CD4-positive, alpha-beta memory T cell (primary cell): ENCODE data around the gene ITGB1BP1. TPM values are rescaled to one million over a fixed set of nuclear protein-coding genes. Genes with fewer than 3 reads are reported as not detected.

Experiments used
- CTCF ChIA-PET: fragments of 350-600 bp; sonication (Branson Sonifier 250); formaldehyde crosslinking; loops from one replicate; lab custom pipeline; 2021; ENCODE audit warnings: inconsistent platforms; ENCODE audit not compliant: partially characterized antibody; lab: Charles Lee
- POLR2A ChIA-PET: fragments of 350-600 bp; sonication (Branson Sonifier 250); formaldehyde crosslinking; loops from one replicate; lab custom pipeline; 2021; ENCODE audit not compliant: partially characterized antibody; lab: Charles Lee
- DNase-seq, 5 donors: peaks; one replicate each; pipeline versions ENCODE4 v3.0.0 to v3.0.0-alpha.2; 2020 to 2022; ENCODE audit warnings: mixed read lengths in 1 of 5
- H3K27ac ChIP-seq: one replicate; pipeline ENCODE4 v1.7.0; 2013; ENCODE audit warnings: low read depth, low read length
- H3K27me3 ChIP-seq: 2 replicates; pipeline ENCODE4 v1.7.0; 2013; ENCODE audit warnings: mild to moderate bottlenecking, low read length, moderate library complexity; ENCODE audit not compliant: insufficient read depth
- H3K36me3 ChIP-seq: 2 replicates; pipeline ENCODE4 v1.7.0; 2013; ENCODE audit warnings: mild to moderate bottlenecking, low read length, moderate library complexity; ENCODE audit not compliant: insufficient read depth
- H3K4me1 ChIP-seq: 2 replicates; pipeline ENCODE4 v1.7.0; 2013; ENCODE audit warnings: mild to moderate bottlenecking, low read length, moderate library complexity; ENCODE audit not compliant: insufficient read depth
- H3K4me3 ChIP-seq, 2 donors: one replicate each; pipeline ENCODE4 v1.7.0; 2013; ENCODE audit warnings: low read length in 2 of 2, mild to moderate bottlenecking in 1 of 2
- H3K9me3 ChIP-seq, 2 donors: one replicate each; pipeline ENCODE4 v1.7.0; 2013; ENCODE audit warnings: low read length in 2 of 2, control low read depth in 1 of 2; ENCODE audit not compliant: control insufficient read depth in 1 of 2
- H3K27ac Mint-ChIP-seq, 7 donors: one replicate each; pipeline ENCODE4 v1.8.0; 2020 to 2021; ENCODE audit warnings: mixed read lengths in 7 of 7, mild to moderate bottlenecking in 6 of 7, inconsistent platforms in 3 of 7, moderate library complexity in 3 of 7
- H3K27me3 Mint-ChIP-seq, 2 donors: one replicate each; pipeline ENCODE4 v1.8.0; 2020 to 2021; ENCODE audit warnings: mixed read lengths in 2 of 2
- H3K36me3 Mint-ChIP-seq, 2 donors: one replicate each; pipeline ENCODE4 v1.8.0; 2020 to 2021; ENCODE audit warnings: mixed read lengths in 2 of 2, inconsistent platforms in 1 of 2, mild to moderate bottlenecking in 1 of 2
- H3K4me1 Mint-ChIP-seq, 4 donors: one replicate each; pipeline ENCODE4 v1.8.0; 2020 to 2021; ENCODE audit warnings: mixed read lengths in 4 of 4, mild to moderate bottlenecking in 1 of 4
- H3K4me3 Mint-ChIP-seq, 8 donors: one replicate each; pipeline ENCODE4 v1.8.0; 2020 to 2021; ENCODE audit warnings: mixed read lengths in 8 of 8, mild to moderate bottlenecking in 7 of 8, moderate library complexity in 6 of 8, inconsistent platforms in 3 of 8
- H3K9me3 Mint-ChIP-seq, 8 donors: one replicate each; pipeline ENCODE4 v1.8.0; 2020 to 2021; ENCODE audit warnings: mixed read lengths in 8 of 8, mild to moderate bottlenecking in 5 of 8, inconsistent platforms in 3 of 8, moderate library complexity in 1 of 8
- intact Hi-C: fragments of 100-400 bp; cut with micrococcal nuclease; formaldehyde crosslinking; loops from one replicate; pipeline ENCODE4 v1.15.1; 2023
- polyA plus RNA-seq, 2 donors: library from polyadenylated mRNA; unstranded; fragments of 300-500 nt; fragmentation: Illumina TruSeq; gene quantifications; one replicate each; pipeline ENCODE4 v1.2.3, GENCODE V29; 2021
- total RNA-seq, 2 experiments: library from RNA; stranded (reverse); gene quantifications; one replicate each; pipeline ENCODE4 v1.2.3, GENCODE V29; 2021

The ITGB1BP1 gene
- total and polyA plus RNA-seq, 4 experiments from 2014 or later, result 55.1 to 161 (median 90.0) TPM

DNA sequence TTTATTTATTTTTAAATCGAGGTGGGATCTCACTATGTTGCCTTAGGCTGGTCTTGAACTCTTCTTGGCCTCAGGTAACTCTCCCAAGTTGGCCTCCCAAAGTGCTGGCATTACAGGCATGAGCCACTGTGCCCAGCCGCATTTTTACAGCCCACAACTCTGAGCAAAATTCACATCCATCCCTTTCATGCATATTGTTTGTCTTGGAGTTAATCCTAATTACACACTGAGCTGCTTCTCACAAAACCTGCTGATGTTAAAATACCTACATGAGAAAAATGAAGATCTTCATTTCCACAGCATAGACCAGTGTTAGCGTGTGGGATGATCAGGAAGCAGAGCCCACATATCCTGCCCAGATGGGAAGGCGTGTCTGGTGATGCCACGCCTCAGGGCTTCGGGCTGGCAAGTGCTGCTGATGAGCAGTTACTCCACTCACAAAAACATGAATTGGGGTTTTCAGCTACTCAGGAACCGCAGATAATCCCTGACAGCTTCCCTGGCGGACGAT lies 14.6 kb downstream of the ITGB1BP1 start:
- DNase-seq, result no peak

DNA sequence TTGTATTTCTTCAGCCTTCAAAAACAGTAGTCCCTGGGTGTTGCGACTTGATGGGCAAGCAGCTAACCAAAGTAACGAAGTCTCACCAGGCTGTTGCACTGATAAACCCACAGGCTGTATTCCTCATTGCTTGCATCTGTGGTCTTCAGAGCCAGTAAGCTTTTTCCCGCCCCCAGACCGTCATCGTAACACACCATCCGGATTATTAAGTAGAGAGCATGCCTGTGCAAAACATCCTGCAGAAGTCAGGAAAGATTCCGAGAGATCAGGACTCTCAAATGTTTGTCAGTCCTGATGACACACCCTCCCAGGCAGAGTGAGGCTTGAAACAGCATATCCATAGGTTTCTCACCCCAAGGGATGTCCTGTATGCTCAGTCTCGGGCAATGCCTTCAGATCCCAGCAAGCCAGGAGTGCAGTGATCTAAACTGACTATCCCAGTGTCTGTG lies 15.9 kb downstream of the ITGB1BP1 start:
- Histone ChIP-seq H3K9me3 (no peaks in the 10 kb centered on the region), H3K4me1 (no peaks in the 10 kb centered on the region), H3K36me3 (peaks cover 29% of the 10 kb centered on the region), H3K27ac (no peak overlapping the region), H3K4me3 (no peak overlapping the region), H3K27me3 (no peaks in the 10 kb centered on the region)
- DNase-seq, result no peak
- Mint-ChIP-seq H3K9me3 (no peaks in the 10 kb centered on the region), H3K36me3 (peaks cover 32 to 49% of the 10 kb centered on the region in 2 donors), H3K27ac (no peak overlapping the region), H3K4me3 (no peak overlapping the region), H3K27me3 (no peaks in the 10 kb centered on the region), H3K4me1 (no peaks in the 10 kb centered on the region)
- ChIA-PET POLR2A (no interaction called here), CTCF (no interaction called here)
- intact Hi-C loops, result no loop called here

More for the DNA sequence above, 14.6 kb downstream of the ITGB1BP1 start:
- Mint-ChIP-seq H3K27me3 (no peaks in the 10 kb centered on the region), H3K9me3 (no peaks in the 10 kb centered on the region), H3K36me3 (peaks cover 30 to 56% of the 10 kb centered on the region in 2 donors), H3K4me3 (no peak overlapping the region), H3K4me1 (peaks cover 0 to under 1% (median 0%) of the 10 kb centered on the region in 4 donors), H3K27ac (peak overlapping the region in 2 of 7 donors; percentile 10 to 22)
- CTCF ChIA-PET, result no interaction called here
- Histone ChIP-seq H3K27me3 (no peaks in the 10 kb centered on the region), H3K4me1 (no peaks in the 10 kb centered on the region), H3K36me3 (peaks cover 29% of the 10 kb centered on the region), H3K4me3 (no peak overlapping the region), H3K27ac (no peak overlapping the region), H3K9me3 (no peaks in the 10 kb centered on the region)
- intact Hi-C loops, result no loop called here
- POLR2A ChIA-PET, result no interaction called here

DNA sequence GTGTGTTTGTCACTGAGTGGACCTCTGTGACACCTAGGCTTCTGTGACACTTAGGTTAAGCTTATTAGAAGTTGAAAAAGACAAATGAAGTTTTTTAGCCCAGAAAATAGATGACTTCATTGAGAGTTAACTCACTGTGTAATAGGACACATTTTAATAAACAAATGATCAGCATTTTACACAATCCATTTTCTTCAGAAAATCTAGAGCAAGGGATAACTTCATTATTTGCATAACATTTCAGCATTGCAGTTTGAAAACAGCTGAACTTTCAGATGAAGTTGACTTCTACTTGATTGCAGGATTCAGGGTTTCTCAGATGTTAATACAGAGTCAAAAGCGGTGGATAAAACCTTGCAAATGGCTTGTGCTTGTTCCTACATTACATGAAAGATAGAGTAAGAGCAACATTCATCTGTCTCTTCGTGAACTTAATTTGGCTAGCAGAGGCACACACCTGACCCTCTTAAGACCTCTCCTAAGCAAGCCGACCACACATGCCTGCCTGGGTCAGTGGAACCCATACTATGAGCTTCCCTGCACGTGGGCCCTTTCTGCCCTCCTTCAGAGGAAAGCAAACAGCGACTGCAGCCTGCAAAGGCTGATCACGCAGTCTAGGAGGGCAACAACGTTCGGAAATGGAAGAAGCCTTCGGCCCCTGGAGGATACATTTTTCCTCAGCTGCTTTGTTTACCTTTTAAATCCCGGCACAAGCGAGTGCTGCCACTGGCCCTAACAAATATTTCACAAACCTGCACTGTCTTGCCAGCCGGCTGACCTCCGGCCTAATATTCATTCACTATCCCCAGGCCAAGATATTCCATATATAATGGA lies 16.6 kb downstream of the ITGB1BP1 start:
- no peak for DNase-seq

DNA sequence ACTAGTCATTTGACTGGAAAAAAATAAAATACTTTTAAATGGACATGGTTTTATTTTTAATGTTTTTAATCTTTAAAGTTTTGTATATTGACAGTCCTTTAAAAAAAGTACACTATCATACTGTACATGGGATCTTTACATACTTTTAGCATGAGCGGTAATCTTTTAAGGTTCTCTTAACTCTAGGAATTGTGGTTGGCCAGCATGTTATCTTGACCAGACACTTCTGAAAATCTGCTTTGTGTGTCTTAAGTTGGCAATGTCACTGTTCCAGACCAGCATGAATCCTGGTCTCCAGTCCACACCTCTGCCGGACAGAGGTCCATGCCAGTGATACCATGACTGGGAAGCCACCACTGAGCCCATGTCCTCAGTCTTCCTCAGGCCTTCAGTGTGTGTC lies 17.7 kb downstream of the ITGB1BP1 start:
- DNase-seq, result no peak
- no peaks in the 10 kb centered on the region for H3K9me3 ChIP-seq
- ChIA-PET CTCF (no interaction called here), POLR2A (no interaction called here)
- peaks cover 20% of the 10 kb centered on the region for H3K36me3 ChIP-seq
- Mint-ChIP-seq H3K27ac (peak overlapping the region in 1 of 7 donors; percentile 36), H3K27me3 (no peaks in the 10 kb centered on the region), H3K4me1 (peaks cover under 1 to 8% (median 4%) of the 10 kb centered on the region in 4 donors), H3K4me3 (no peak overlapping the region), H3K9me3 (no peaks in the 10 kb centered on the region), H3K36me3 (peaks cover 21 to 34% of the 10 kb centered on the region in 2 donors)
- H3K27me3 ChIP-seq, result no peaks in the 10 kb centered on the region
- H3K4me1 ChIP-seq, result no peaks in the 10 kb centered on the region
- no peak overlapping the region for H3K4me3 ChIP-seq
- intact Hi-C loops, result no loop called here
- H3K27ac ChIP-seq, result no peak overlapping the region

More for the DNA sequence above, 16.6 kb downstream of the ITGB1BP1 start:
- intact Hi-C loops, result no loop called here
- Histone ChIP-seq H3K4me3 (no peak overlapping the region), H3K4me1 (no peaks in the 10 kb centered on the region), H3K9me3 (no peaks in the 10 kb centered on the region), H3K27ac (no peak overlapping the region), H3K36me3 (peaks cover 25% of the 10 kb centered on the region), H3K27me3 (no peaks in the 10 kb centered on the region)
- H3K27me3 Mint-ChIP-seq, result no peaks in the 10 kb centered on the region
- H3K36me3 Mint-ChIP-seq, result peaks cover 28 to 44% of the 10 kb centered on the region in 2 donors
- ChIA-PET POLR2A (interaction anchor here (0.6 kb wide), 1 partner anchor 219 kb away, joined by 3 read pairs; no protein-coding TSS in a partner anchor), CTCF (no interaction called here)
- H3K4me1 Mint-ChIP-seq, result no peaks in the 10 kb centered on the region
- no peak overlapping the region for H3K27ac Mint-ChIP-seq
- H3K4me3 Mint-ChIP-seq, result no peak overlapping the region
- H3K9me3 Mint-ChIP-seq, result no peaks in the 10 kb centered on the region

DNA sequence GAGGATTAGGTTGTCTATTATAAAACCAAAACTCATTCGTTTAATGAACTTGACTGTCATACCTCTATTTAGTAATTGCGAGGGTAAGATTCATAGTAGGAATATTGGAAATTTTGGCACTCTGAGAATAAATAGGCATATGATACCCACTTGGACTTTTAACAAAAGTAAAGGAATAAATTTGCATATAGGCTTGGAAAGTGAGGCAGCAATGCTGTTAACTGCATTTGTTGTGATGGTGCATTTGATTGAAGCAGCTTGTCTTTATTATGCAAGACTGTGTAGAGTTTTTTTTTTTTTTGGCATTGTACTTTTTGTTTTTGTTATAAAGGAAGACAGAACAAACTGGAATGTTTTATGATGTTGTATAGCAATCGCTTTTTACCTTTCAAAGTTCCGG lies 18.9 kb downstream of the ITGB1BP1 start:
- Mint-ChIP-seq H3K36me3 (peaks cover 17 to 30% of the 10 kb centered on the region in 2 donors), H3K27me3 (no peaks in the 10 kb centered on the region), H3K4me1 (peaks cover 3 to 11% (median 7%) of the 10 kb centered on the region in 4 donors), H3K4me3 (no peak overlapping the region), H3K9me3 (no peaks in the 10 kb centered on the region), H3K27ac (peak overlapping the region in 2 of 7 donors; percentile 13 to 71)
- intact Hi-C loops, result no loop called here
- no peak for DNase-seq
- H3K4me3 ChIP-seq, result no peak overlapping the region
- POLR2A ChIA-PET, result no interaction called here
- H3K27me3 ChIP-seq, result no peaks in the 10 kb centered on the region
- H3K27ac ChIP-seq, result no peak overlapping the region
- H3K9me3 ChIP-seq, result no peaks in the 10 kb centered on the region
- CTCF ChIA-PET, result no interaction called here
- H3K4me1 ChIP-seq, result no peaks in the 10 kb centered on the region
- H3K36me3 ChIP-seq, result peaks cover 19% of the 10 kb centered on the region

DNA sequence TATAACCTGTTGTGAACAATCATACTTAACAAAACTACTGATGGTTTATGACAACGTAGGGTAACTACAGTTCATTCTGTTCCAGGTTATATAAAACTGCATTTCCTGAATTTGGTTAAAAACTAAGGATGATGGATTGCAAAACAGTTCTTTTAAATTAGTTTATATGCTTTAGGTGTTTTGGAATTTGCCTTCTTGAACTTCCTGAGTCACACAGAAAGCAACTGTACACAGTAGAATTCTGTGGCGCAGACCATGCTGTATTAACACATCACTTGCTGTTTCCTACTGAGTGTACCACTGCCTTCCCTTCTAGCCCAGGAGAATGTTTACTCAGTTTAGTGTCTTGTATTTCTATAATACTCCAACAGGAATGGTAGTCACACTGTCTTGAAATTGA lies 19.4 kb downstream of the ITGB1BP1 start:
- H3K4me1 Mint-ChIP-seq, result peaks cover 3 to 11% (median 7%) of the 10 kb centered on the region in 4 donors
- H3K36me3 ChIP-seq, result peaks cover 14% of the 10 kb centered on the region
- DNase-seq, result no peak
- intact Hi-C loops, result no loop called here
- H3K9me3 ChIP-seq, result no peaks in the 10 kb centered on the region
- no peak overlapping the region for H3K27ac ChIP-seq
- H3K27me3 Mint-ChIP-seq, result no peaks in the 10 kb centered on the region
- H3K27ac Mint-ChIP-seq, result peak overlapping the region in 2 of 7 donors; percentile 13 to 71
- H3K4me3 Mint-ChIP-seq, result no peak overlapping the region
- H3K9me3 Mint-ChIP-seq, result no peaks in the 10 kb centered on the region
- no peaks in the 10 kb centered on the region for H3K27me3 ChIP-seq
- H3K36me3 Mint-ChIP-seq, result peaks cover 17 to 25% of the 10 kb centered on the region in 2 donors
- no peak overlapping the region for H3K4me3 ChIP-seq
- H3K4me1 ChIP-seq, result no peaks in the 10 kb centered on the region
- POLR2A ChIA-PET, result no interaction called here
- CTCF ChIA-PET, result no interaction called here

DNA sequence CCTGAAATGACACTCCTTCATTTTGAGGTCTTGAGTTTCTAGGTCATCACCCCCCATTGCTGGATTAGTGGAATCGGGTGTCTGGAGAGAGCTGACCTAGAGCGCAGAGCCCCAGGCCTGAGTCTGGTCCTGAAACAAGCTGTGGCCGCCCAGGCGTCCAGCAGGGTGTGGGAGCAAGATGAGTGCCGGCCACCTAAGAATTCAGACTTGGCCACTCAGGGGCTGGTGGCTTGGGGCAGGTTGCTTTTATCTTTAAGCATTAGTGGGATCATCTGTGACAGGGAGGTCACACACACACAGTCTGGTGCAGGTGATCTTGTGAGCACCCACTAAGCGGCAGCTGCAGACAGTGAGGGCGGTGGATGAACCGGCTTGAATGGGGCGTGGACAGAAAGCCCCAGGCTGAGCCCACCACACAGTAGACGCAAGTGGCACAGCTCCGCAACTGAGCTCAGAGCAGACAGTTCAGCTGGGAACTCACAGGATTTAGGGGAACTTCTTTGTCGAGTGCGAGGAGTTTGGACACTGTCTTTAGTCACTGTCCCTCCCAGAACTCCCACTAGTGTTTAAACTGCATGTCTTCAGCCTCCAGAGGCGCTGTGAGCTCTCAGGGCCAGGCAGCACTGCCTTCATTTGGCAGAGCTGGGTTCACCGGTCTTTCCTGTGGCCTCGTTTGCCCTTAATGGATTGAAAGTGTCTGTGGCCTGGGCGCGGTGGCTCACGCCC lies 21.5 kb downstream of the ITGB1BP1 start:
- H3K27ac Mint-ChIP-seq, result no peak overlapping the region
- ChIA-PET CTCF (no interaction called here), POLR2A (no interaction called here)
- H3K4me3 Mint-ChIP-seq, result no peak overlapping the region
- Histone ChIP-seq H3K27ac (no peak overlapping the region), H3K4me1 (no peaks in the 10 kb centered on the region), H3K27me3 (no peaks in the 10 kb centered on the region), H3K9me3 (no peaks in the 10 kb centered on the region), H3K4me3 (no peak overlapping the region), H3K36me3 (peaks cover 5% of the 10 kb centered on the region)
- H3K36me3 Mint-ChIP-seq, result peaks cover 5 to 10% of the 10 kb centered on the region in 2 donors
- H3K27me3 Mint-ChIP-seq, result no peaks in the 10 kb centered on the region
- DNase-seq, result no peak
- peaks cover 3 to 11% (median 7%) of the 10 kb centered on the region in 4 donors for H3K4me1 Mint-ChIP-seq
- no peaks in the 10 kb centered on the region for H3K9me3 Mint-ChIP-seq
- intact Hi-C loops, result no loop called here
